ENCODE data around the gene SRP72.
A peak's percentile ranks its signal among the peaks of the same experiment; 100 is the strongest.
"Not testable (repeated sequence)": the region's sequence is repeated elsewhere in the genome, so short reads cannot be mapped to it uniquely, and the experiment has no call there.

SRP72 gene

GRCh38 chr4:56467284-56468096 is at the start of gene SRP72:
Gene SRP72, plus strand, starts transcription at chr4:56467617. Its CDS starts 19 bp downstream, at chr4:56467636.
- DNase-seq = peak; percentile 47

- DNase-seq = no peak
Measured at GRCh38 chr4:56424176-56424575, 43.2 kb upstream of the SRP72 start.

GRCh38 chr4:56424697-56425514 is 42.5 kb upstream of the SRP72 start:
- DNase-seq = no peak

- no peak for DNase-seq
Measured at GRCh38 chr4:56425518-56425917, 41.9 kb upstream of the SRP72 start.

GRCh38 chr4:56426273-56426672 is 41.1 kb upstream of the SRP72 start:
- no peak for DNase-seq

GRCh38 chr4:56427179-56427578 is 40.2 kb upstream of the SRP72 start:
- no peak for DNase-seq

- no peak for DNase-seq
Measured at GRCh38 chr4:56430203-56430602, 37.2 kb upstream of the SRP72 start.

GRCh38 chr4:56433280-56433679 is 34.1 kb upstream of the SRP72 start:
- no peak for DNase-seq

GRCh38 chr4:56434599-56435139 is 32.7 kb upstream of the SRP72 start:
- no peak for DNase-seq

GRCh38 chr4:56435140-56435926 is 32.1 kb upstream of the SRP72 start, which contains the start of gene PPAT:
Gene PPAT, minus strand, starts transcription at chr4:56435615. Its CDS starts 138 bp downstream, at chr4:56435477.
- DNase-seq = peak; percentile 76

- no peak for DNase-seq
Measured at GRCh38 chr4:56438766-56439165, 28.7 kb upstream of the SRP72 start.

- DNase-seq = no peak
Measured at GRCh38 chr4:56440983-56441382, 26.4 kb upstream of the SRP72 start.

GRCh38 chr4:56444719-56445118 is 22.7 kb upstream of the SRP72 start:
- no peak for DNase-seq

GRCh38 chr4:56445699-56446098 is 21.7 kb upstream of the SRP72 start:
- DNase-seq = no peak

GRCh38 chr4:56448301-56448700 is 19.1 kb upstream of the SRP72 start:
- no peak for DNase-seq

- not testable (repeated sequence) for DNase-seq
Measured at GRCh38 chr4:56449475-56449874, 17.9 kb upstream of the SRP72 start.

- DNase-seq = no peak
Measured at GRCh38 chr4:56450342-56450741, 17.1 kb upstream of the SRP72 start.

GRCh38 chr4:56460085-56460484 is 7.3 kb upstream of the SRP72 start:
- no peak for DNase-seq

- DNase-seq = no peak
Measured at GRCh38 chr4:56462157-56462556, 5.3 kb upstream of the SRP72 start.

- DNase-seq = no peak
Measured at GRCh38 chr4:56463711-56464110, 3.7 kb upstream of the SRP72 start.

GRCh38 chr4:56464581-56464980 is 2.8 kb upstream of the SRP72 start:
- no peak for DNase-seq

- DNase-seq = no peak
Measured at GRCh38 chr4:56465599-56466295, 1.7 kb upstream of the SRP72 start.

Data from NCI-H2107 (cell line).